Astrocyte of the spinal cord (primary cell): ENCODE results near the gene KIF16B.

Experiments used
- DNase-seq: peaks from one replicate; pipeline ENCODE4 v3.0.0; 2011; ENCODE audit warnings: low read depth, low spot score
- H3K4me3 ChIP-seq: 2 replicates; pipeline ENCODE4 v1.5.1; 2011; ENCODE audit warnings: low read depth, mild to moderate bottlenecking, low read length, moderate library complexity
- CTCF ChIP-seq: IDR thresholded peaks from 2 replicates; pipeline ENCODE4 v1.5.1; 2012; ENCODE audit warnings: low read depth, mild to moderate bottlenecking, low read length, inconsistent platforms
- in situ Hi-C: cut with HindIII; loops from 2 replicates; pipeline ENCODE4 v1.10.0; 2017; ENCODE audit warnings: low sequenced_read_pairs

The KIF16B gene

GRCh38 chr20:16551607-16552006 is 21.6 kb downstream of the KIF16B start:
- no peak for TF ChIP-seq CTCF
- no peak overlapping the region for H3K4me3 ChIP-seq
- no peak for DNase-seq
- in situ Hi-C loops = no loop called here

- no peak overlapping the region for H3K4me3 ChIP-seq
- no peak for DNase-seq
- TF ChIP-seq CTCF = no peak
- in situ Hi-C loops = no loop called here
These were observed 25.1 kb downstream of the KIF16B start for GRCh38 chr20:16548068-16548672.

- H3K4me3 ChIP-seq = no peak overlapping the region
- DNase-seq = no peak
- in situ Hi-C loops = no loop called here
- TF ChIP-seq CTCF = no peak
These were observed 28.3 kb downstream of the KIF16B start for GRCh38 chr20:16544949-16545348.

- H3K4me3 ChIP-seq = no peak overlapping the region
- DNase-seq = no peak
- in situ Hi-C loops = no loop called here
- TF ChIP-seq CTCF = no peak
These were observed 30.8 kb downstream of the KIF16B start for GRCh38 chr20:16542477-16542876.

- in situ Hi-C loops = no loop called here
- TF ChIP-seq CTCF = no peak
- no peak for DNase-seq
- H3K4me3 ChIP-seq = no peak overlapping the region
These were observed 31.4 kb downstream of the KIF16B start for GRCh38 chr20:16541878-16542277.

GRCh38 chr20:16541226-16541625 is 32.0 kb downstream of the KIF16B start:
- no peak for DNase-seq
- no peak for TF ChIP-seq CTCF
- H3K4me3 ChIP-seq = no peak overlapping the region
- in situ Hi-C loops = no loop called here
